ENCODE measurements around the gene MPIG6B. TPM values are rescaled to one million over a fixed set of nuclear protein-coding genes. Genes with fewer than 3 reads are reported as not detected.

Gene MPIG6B
- total RNA-seq, 3 donors from 2014 or later (not counting 1 experiment from before 2014, with no cell fraction given) = 9.4 to 19.0 (median 12.8) TPM

- TF ChIP-seq CTCF (IDR thresholded peaks at IDR 0.05) = no peak
- H3K4me1 Mint-ChIP-seq = no peaks in the 10 kb centered on the region
- Histone ChIP-seq H3K9me3 (ENCODE audit: control insufficient read depth, insufficient read depth, low read length) (no peaks in the 10 kb centered on the region), H3K4me1 (ENCODE audit: control insufficient read depth, insufficient read depth, low read length) (no peaks in the 10 kb centered on the region), H3K27me3 (ENCODE audit: control insufficient read depth, insufficient read depth, low read length) (no peaks in the 10 kb centered on the region), H3K36me3 (ENCODE audit: control insufficient read depth, insufficient read depth, low read length) (no peaks in the 10 kb centered on the region), H3K27ac (ENCODE audit: low read length) (no peak overlapping the region), H3K4me3 (ENCODE audit: low read length) (no peak overlapping the region)
- H3K4me3 Mint-ChIP-seq = no peak overlapping the region
- intact Hi-C loops (cut with micrococcal nuclease) = no loop called here
- 97% methylated on average over 7 of the region's 8 CpGs for WGBS (ENCODE audit: insufficient coverage)
- H3K27ac Mint-ChIP-seq = no peak overlapping the region
- no peaks in the 10 kb centered on the region for H3K27me3 Mint-ChIP-seq (ENCODE audit: low read depth in 2 of 2)
- no peaks in the 10 kb centered on the region for H3K36me3 Mint-ChIP-seq
- ATAC-seq (no peak), DNase-seq (no peak)
- no peaks in the 10 kb centered on the region for H3K9me3 Mint-ChIP-seq
Observed at GRCh38 chr6:31752739-31753319, 29.7 kb downstream of the MPIG6B start.

- no peak for TF ChIP-seq CTCF (IDR thresholded peaks at IDR 0.05)
- intact Hi-C loops (cut with micrococcal nuclease) = no loop called here
- Histone ChIP-seq H3K4me1 (ENCODE audit: control insufficient read depth, insufficient read depth, low read length) (no peaks in the 10 kb centered on the region), H3K4me3 (ENCODE audit: low read length) (no peak overlapping the region), H3K27ac (ENCODE audit: low read length) (no peak overlapping the region), H3K9me3 (ENCODE audit: control insufficient read depth, insufficient read depth, low read length) (no peaks in the 10 kb centered on the region), H3K36me3 (ENCODE audit: control insufficient read depth, insufficient read depth, low read length) (peaks cover 3% of the 10 kb centered on the region), H3K27me3 (ENCODE audit: control insufficient read depth, insufficient read depth, low read length) (no peaks in the 10 kb centered on the region)
- H3K36me3 Mint-ChIP-seq = no peaks in the 10 kb centered on the region
- no peak overlapping the region for H3K27ac Mint-ChIP-seq
- H3K4me3 Mint-ChIP-seq = no peak overlapping the region
- 100% methylated on average over 1 of the region's 2 CpGs for WGBS (ENCODE audit: insufficient coverage)
- H3K27me3 Mint-ChIP-seq (ENCODE audit: low read depth in 2 of 2) = no peaks in the 10 kb centered on the region
- H3K4me1 Mint-ChIP-seq = peaks cover 0 to 1% of the 10 kb centered on the region in 2 donors
- DNase-seq = no peak
- H3K9me3 Mint-ChIP-seq = no peaks in the 10 kb centered on the region
- ATAC-seq = no peak
Observed at GRCh38 chr6:31758281-31758680, 35.1 kb downstream of the MPIG6B start.

- Mint-ChIP-seq H3K4me3 (no peak overlapping the region), H3K4me1 (peaks cover 0 to 5% of the 10 kb centered on the region in 2 donors), H3K36me3 (no peaks in the 10 kb centered on the region), H3K9me3 (no peaks in the 10 kb centered on the region), H3K27me3 (ENCODE audit: low read depth in 2 of 2) (no peaks in the 10 kb centered on the region), H3K27ac (no peak overlapping the region)
- intact Hi-C loops (cut with micrococcal nuclease) = no loop called here
- H3K27ac ChIP-seq (ENCODE audit: low read length) = no peak overlapping the region
- WGBS (ENCODE audit: insufficient coverage) = 96% methylated on average over 5 of the region's 5 CpGs
- DNase-seq = no peak
- H3K27me3 ChIP-seq (ENCODE audit: control insufficient read depth, insufficient read depth, low read length) = no peaks in the 10 kb centered on the region
- H3K4me1 ChIP-seq (ENCODE audit: control insufficient read depth, insufficient read depth, low read length) = no peaks in the 10 kb centered on the region
- no peak for ATAC-seq
- no peaks in the 10 kb centered on the region for H3K9me3 ChIP-seq (ENCODE audit: control insufficient read depth, insufficient read depth, low read length)
- H3K4me3 ChIP-seq (ENCODE audit: low read length) = no peak overlapping the region
- TF ChIP-seq CTCF (IDR thresholded peaks at IDR 0.05) = no peak
- peaks cover 3% of the 10 kb centered on the region for H3K36me3 ChIP-seq (ENCODE audit: control insufficient read depth, insufficient read depth, low read length)
Observed at GRCh38 chr6:31760790-31761189, 37.6 kb downstream of the MPIG6B start.

- intact Hi-C loops (cut with micrococcal nuclease) = no loop called here
- H3K27me3 ChIP-seq (ENCODE audit: control insufficient read depth, insufficient read depth, low read length) = no peaks in the 10 kb centered on the region
- no peak overlapping the region for H3K4me3 Mint-ChIP-seq
- no peaks in the 10 kb centered on the region for H3K4me1 ChIP-seq (ENCODE audit: control insufficient read depth, insufficient read depth, low read length)
- DNase-seq = no peak
- H3K4me3 ChIP-seq (ENCODE audit: low read length) = no peak overlapping the region
- no peak overlapping the region for H3K27ac Mint-ChIP-seq
- 95% methylated on average over 8 of the region's 8 CpGs for WGBS (ENCODE audit: insufficient coverage)
- H3K36me3 ChIP-seq (ENCODE audit: control insufficient read depth, insufficient read depth, low read length) = peaks cover 3% of the 10 kb centered on the region
- no peak for ATAC-seq
- H3K27ac ChIP-seq (ENCODE audit: low read length) = no peak overlapping the region
- no peaks in the 10 kb centered on the region for H3K36me3 Mint-ChIP-seq
- TF ChIP-seq CTCF (IDR thresholded peaks at IDR 0.05) = no peak
- H3K9me3 Mint-ChIP-seq = no peaks in the 10 kb centered on the region
- peaks cover 0 to 5% of the 10 kb centered on the region in 2 donors for H3K4me1 Mint-ChIP-seq
- H3K27me3 Mint-ChIP-seq (ENCODE audit: low read depth in 2 of 2) = no peaks in the 10 kb centered on the region
- H3K9me3 ChIP-seq (ENCODE audit: control insufficient read depth, insufficient read depth, low read length) = no peaks in the 10 kb centered on the region
Observed at GRCh38 chr6:31761343-31761742, 38.2 kb downstream of the MPIG6B start.

Measured in natural killer cell (primary cell).